Mesenchymal stem cell (in vitro differentiated cells and primary cell): ENCODE results near the gene C4A.
"Not testable (repeated sequence)": the region's sequence is repeated elsewhere in the genome, so short reads cannot be mapped to it uniquely, and the experiment has no call there.

Experiments used
- DNase-seq: peaks from one replicate; pipeline ENCODE4 v3.0.0-alpha.2; 2013
- H2AFZ ChIP-seq: one replicate; pipeline ENCODE4 v1.6.1; 2013; ENCODE audit warnings: low read depth, mild to moderate bottlenecking, control low read depth, inconsistent platforms, low read length, moderate library complexity
- H2AK5ac ChIP-seq: 2 replicates; pipeline ENCODE4 v1.6.1; 2013; ENCODE audit warnings: low read length, moderate library complexity, mild to moderate bottlenecking, inconsistent platforms; ENCODE audit not compliant: severe bottlenecking
- H2BK120ac ChIP-seq: one replicate; pipeline ENCODE4 v1.6.1; 2013; ENCODE audit warnings: low read depth, mild to moderate bottlenecking, inconsistent platforms, low read length, moderate library complexity
- H2BK12ac ChIP-seq, 2 experiments: one replicate each; pipeline ENCODE4 v1.6.1; 2013; ENCODE audit warnings: inconsistent platforms in 2 of 2, low read length in 2 of 2, mild to moderate bottlenecking in 2 of 2, moderate library complexity in 2 of 2, control low read depth in 1 of 2
- H2BK15ac ChIP-seq: one replicate; pipeline ENCODE4 v1.6.1; 2013; ENCODE audit warnings: mild to moderate bottlenecking, low read depth, inconsistent platforms; ENCODE audit not compliant: poor library complexity, severe bottlenecking
- H2BK5ac ChIP-seq: 2 replicates; pipeline ENCODE4 v1.6.1; 2013; ENCODE audit warnings: low read depth, mild to moderate bottlenecking, low read length, control low read depth, inconsistent platforms; ENCODE audit not compliant: poor library complexity, severe bottlenecking
- H3K14ac ChIP-seq, 2 experiments: one replicate each; pipeline ENCODE4 v1.6.1; 2013; ENCODE audit warnings: inconsistent platforms in 2 of 2, low read length in 2 of 2, control low read depth in 1 of 2, mild to moderate bottlenecking in 1 of 2, moderate library complexity in 1 of 2
- H3K18ac ChIP-seq, 2 experiments: one replicate each; pipeline ENCODE4 v1.6.1; 2013; ENCODE audit warnings: inconsistent platforms in 2 of 2, low read length in 2 of 2, control low read depth in 1 of 2, low read depth in 1 of 2, mild to moderate bottlenecking in 1 of 2
- H3K23ac ChIP-seq, 2 experiments: one replicate each; pipeline ENCODE4 v1.6.1; 2013; ENCODE audit warnings: inconsistent platforms in 2 of 2, low read length in 2 of 2, mild to moderate bottlenecking in 2 of 2, moderate library complexity in 2 of 2, control low read depth in 1 of 2
- H3K27ac ChIP-seq: 2 replicates; pipeline ENCODE4 v1.5.1; 2013; ENCODE audit warnings: mild to moderate bottlenecking, moderate library complexity, low read length, control low read depth, inconsistent platforms; ENCODE audit not compliant: poor library complexity, severe bottlenecking
- H3K27me3 ChIP-seq, 2 experiments: 2 replicates each; pipeline versions ENCODE4 v1.6.1 to v1.7.0; 2013; ENCODE audit warnings: low read length in 2 of 2, mild to moderate bottlenecking in 2 of 2, moderate library complexity in 2 of 2, control low read depth in 1 of 2, inconsistent platforms in 1 of 2; ENCODE audit not compliant: control insufficient read depth in 1 of 2, insufficient read depth in 1 of 2
- H3K36me3 ChIP-seq, 2 experiments: 2 replicates each; pipeline versions ENCODE4 v1.6.1 to v1.7.0; 2013; ENCODE audit warnings: low read length in 2 of 2, control low read depth in 1 of 2, inconsistent platforms in 1 of 2, low read depth in 1 of 2, mild to moderate bottlenecking in 1 of 2; ENCODE audit not compliant: insufficient read depth in 2 of 2, control insufficient read depth in 1 of 2
- H3K4ac ChIP-seq, 2 experiments: one replicate each; pipeline ENCODE4 v1.6.1; 2013; ENCODE audit warnings: inconsistent platforms in 2 of 2, low read length in 2 of 2, mild to moderate bottlenecking in 2 of 2, moderate library complexity in 2 of 2, control low read depth in 1 of 2, low read depth in 1 of 2
- H3K4me1 ChIP-seq: 2 replicates; pipeline ENCODE4 v1.6.1; 2013; ENCODE audit warnings: low read depth, low read length, control low read depth; ENCODE audit not compliant: control insufficient read depth, insufficient read depth
- H3K4me2 ChIP-seq: 2 replicates; pipeline ENCODE4 v1.6.1; 2013; ENCODE audit warnings: low read length, mild to moderate bottlenecking, inconsistent platforms; ENCODE audit not compliant: poor library complexity, severe bottlenecking
- H3K4me3 ChIP-seq, 2 experiments: 2 replicates each; pipeline versions ENCODE4 v1.5.1 to v1.7.0; 2013; ENCODE audit warnings: low read length in 2 of 2, mild to moderate bottlenecking in 2 of 2, control low read depth in 1 of 2, low read depth in 1 of 2; ENCODE audit not compliant: insufficient read depth in 1 of 2
- H3K79me1 ChIP-seq: replicated peaks from 2 replicates; pipeline ENCODE4 v1.6.1; 2013; ENCODE audit warnings: mild to moderate bottlenecking, control low read depth, low read length, inconsistent platforms; ENCODE audit not compliant: poor library complexity, severe bottlenecking
- H3K9ac ChIP-seq: 2 replicates; pipeline ENCODE4 v1.7.0; 2013; ENCODE audit warnings: mild to moderate bottlenecking, low read length, moderate library complexity
- H3K9me3 ChIP-seq: 2 replicates; pipeline ENCODE4 v1.7.0; 2013; ENCODE audit warnings: mild to moderate bottlenecking, low read length; ENCODE audit not compliant: control insufficient read depth
- H4K8ac ChIP-seq: one replicate; pipeline ENCODE4 v1.6.1; 2013; ENCODE audit warnings: inconsistent platforms, mild to moderate bottlenecking, low read length, moderate library complexity
- H4K91ac ChIP-seq: one replicate; pipeline ENCODE4 v1.6.1; 2013; ENCODE audit warnings: mild to moderate bottlenecking, low read length, inconsistent platforms
- WGBS: methylation state at CpG from one replicate; pipeline ENCODE4 v1.1.7; 2013; ENCODE audit warnings: mixed read lengths; 5-methylcytosine and 5-hydroxymethylcytosine counted together

Gene C4A

DNA sequence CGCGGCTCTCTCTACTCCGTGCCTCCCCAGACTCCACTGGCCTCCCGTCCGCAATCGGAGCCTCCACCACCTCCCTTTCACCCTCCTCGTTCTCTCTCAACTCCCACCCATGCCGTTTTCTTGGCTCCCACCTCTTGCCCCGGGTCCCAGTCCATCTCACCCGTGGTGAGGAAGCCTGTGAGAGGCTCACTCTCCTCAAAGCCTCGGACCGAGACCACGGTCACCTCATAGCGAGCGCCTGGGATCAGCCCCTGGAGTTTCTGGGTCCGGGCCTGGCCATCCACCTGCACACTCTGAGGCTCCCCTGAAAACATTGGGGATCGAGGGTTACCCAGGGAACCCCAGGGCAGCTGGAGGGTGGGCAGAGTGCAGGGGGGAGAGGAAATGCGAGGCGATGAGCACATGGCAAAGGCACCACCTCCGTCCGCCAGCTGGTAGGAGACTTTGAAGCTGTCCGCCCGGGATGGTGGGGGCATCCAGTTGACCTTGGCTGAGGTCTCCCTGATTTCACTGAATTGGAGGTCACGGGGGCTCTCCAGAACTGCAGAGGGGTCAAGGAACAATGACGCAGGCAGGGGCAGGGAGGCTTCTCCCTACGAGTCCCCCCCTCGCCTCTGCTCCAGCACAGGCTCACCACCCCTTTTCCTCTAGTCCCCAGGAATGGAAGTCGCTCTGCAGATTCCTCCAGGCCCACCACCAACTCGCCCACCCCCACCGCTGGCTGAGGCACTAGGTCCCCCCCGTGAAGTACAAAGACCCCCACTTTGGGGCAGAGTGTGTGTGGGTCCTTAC lies 61.9 kb downstream of the C4A start:
- DNase-seq, H3K18ac ChIP-seq, H3K4ac ChIP-seq, H2BK15ac ChIP-seq, H3K4me2 ChIP-seq, H4K8ac ChIP-seq, H3K14ac ChIP-seq, H3K79me1 ChIP-seq, H2BK5ac ChIP-seq, H3K9ac ChIP-seq, H2AFZ ChIP-seq, H2BK12ac ChIP-seq, H3K27ac ChIP-seq, H3K27me3 ChIP-seq, H3K9me3 ChIP-seq, H3K23ac ChIP-seq, H2BK120ac ChIP-seq, H2AK5ac ChIP-seq, H4K91ac ChIP-seq, H3K4me3 ChIP-seq: not testable (repeated sequence)
- H3K4me1 ChIP-seq = peaks cover 11% of the 10 kb centered on the region
- H3K36me3 ChIP-seq = peaks cover 3 to 15% of the 10 kb centered on the region in 2 experiments
- 95% methylated on average over 9 of the region's 31 CpGs for WGBS

DNA sequence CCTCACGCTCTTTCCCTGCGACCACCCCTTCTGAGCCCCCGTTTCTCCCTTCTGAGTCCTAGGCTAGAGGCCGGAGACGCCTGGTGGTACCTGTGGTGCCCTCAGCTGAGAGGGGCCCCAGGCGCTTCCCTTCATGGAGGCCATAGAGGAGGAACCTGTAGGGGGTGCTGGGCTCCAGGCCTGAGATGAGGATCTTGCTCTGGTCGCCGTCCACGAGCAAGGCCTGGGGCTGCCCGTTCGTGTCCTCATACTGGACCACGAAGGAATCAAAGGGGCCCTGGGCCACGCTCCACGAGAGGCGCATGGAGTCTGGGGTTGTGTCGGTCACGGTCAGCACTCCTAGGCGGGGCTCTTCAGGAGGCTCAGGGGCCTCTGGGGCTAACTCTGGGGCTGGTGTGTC lies 63.1 kb downstream of the C4A start:
- H3K4me2 ChIP-seq, H2BK5ac ChIP-seq, H4K91ac ChIP-seq, H3K18ac ChIP-seq, H3K27me3 ChIP-seq, H3K4ac ChIP-seq, H2AFZ ChIP-seq, H3K27ac ChIP-seq, H3K14ac ChIP-seq, H2AK5ac ChIP-seq, H3K9ac ChIP-seq, H3K79me1 ChIP-seq, H2BK15ac ChIP-seq, H2BK120ac ChIP-seq, DNase-seq, H2BK12ac ChIP-seq, H3K23ac ChIP-seq, H3K9me3 ChIP-seq, H3K4me3 ChIP-seq, H4K8ac ChIP-seq: not testable (repeated sequence)
- Histone ChIP-seq H3K4me1 (peaks cover 11% of the 10 kb centered on the region), H3K36me3 (peaks cover 3 to 25% of the 10 kb centered on the region in 2 experiments)
- 100% methylated on average over 1 of the region's 18 CpGs for WGBS

DNA sequence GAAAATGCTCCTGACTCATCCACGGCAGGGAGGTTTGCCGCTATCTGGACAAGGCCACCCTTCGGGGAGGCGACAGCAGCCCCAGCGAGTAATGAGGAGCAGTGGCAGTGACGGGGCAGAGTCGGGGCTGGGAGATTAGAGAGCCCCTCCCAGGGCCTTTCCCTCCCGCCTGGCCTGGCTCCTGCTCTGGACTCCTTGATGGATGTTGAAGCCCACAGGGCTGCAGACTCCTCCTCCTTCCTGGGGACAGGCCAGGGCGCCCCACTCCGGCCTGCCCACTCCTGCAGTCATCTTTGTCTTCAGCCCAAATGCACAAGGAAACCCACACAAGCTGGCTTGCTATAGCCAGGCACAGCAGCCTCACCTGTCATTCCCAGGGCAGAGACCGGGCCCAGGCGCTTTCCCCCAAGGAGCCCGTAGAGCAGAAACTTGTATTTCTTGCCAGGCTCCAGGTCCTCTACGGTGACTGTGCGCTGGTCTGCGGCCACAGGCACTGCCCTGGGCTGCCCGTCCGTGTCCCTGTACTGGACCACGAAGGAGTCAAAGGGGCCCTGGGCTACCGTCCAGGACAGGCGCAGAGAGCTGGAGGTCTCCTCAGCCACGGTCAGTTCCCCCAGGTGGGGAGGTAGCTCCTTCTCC lies 64.1 kb downstream of the C4A start:
- Histone ChIP-seq H4K8ac (no peak overlapping the region), H3K4me1 (peaks cover 11% of the 10 kb centered on the region), H3K14ac (no peak overlapping the region), H3K9me3 (no peaks in the 10 kb centered on the region), H2AK5ac (no peak overlapping the region), H3K4me3 (no peak overlapping the region), H3K36me3 (peaks cover 3 to 27% of the 10 kb centered on the region in 2 experiments), H3K4me2 (no peak overlapping the region), H3K4ac (no peak overlapping the region), H2BK120ac (no peak overlapping the region), H3K18ac (peak overlapping the region in 1 of 2 experiments; percentile 72), H2BK15ac (no peak overlapping the region), H2BK5ac (no peak overlapping the region), H3K23ac (no peak overlapping the region), H3K27me3 (peaks cover 0 to 9% of the 10 kb centered on the region in 2 experiments), H2AFZ (no peak overlapping the region), H3K79me1 (no peaks in the 10 kb centered on the region), H3K9ac (peak overlapping the region; percentile 83), H2BK12ac (peak overlapping the region in 1 of 2 experiments; percentile 46), H3K27ac (no peak overlapping the region), H4K91ac (no peak overlapping the region)
- DNase-seq = peak; percentile 28
- 86% methylated on average over 22 of the region's 22 CpGs for WGBS

DNA sequence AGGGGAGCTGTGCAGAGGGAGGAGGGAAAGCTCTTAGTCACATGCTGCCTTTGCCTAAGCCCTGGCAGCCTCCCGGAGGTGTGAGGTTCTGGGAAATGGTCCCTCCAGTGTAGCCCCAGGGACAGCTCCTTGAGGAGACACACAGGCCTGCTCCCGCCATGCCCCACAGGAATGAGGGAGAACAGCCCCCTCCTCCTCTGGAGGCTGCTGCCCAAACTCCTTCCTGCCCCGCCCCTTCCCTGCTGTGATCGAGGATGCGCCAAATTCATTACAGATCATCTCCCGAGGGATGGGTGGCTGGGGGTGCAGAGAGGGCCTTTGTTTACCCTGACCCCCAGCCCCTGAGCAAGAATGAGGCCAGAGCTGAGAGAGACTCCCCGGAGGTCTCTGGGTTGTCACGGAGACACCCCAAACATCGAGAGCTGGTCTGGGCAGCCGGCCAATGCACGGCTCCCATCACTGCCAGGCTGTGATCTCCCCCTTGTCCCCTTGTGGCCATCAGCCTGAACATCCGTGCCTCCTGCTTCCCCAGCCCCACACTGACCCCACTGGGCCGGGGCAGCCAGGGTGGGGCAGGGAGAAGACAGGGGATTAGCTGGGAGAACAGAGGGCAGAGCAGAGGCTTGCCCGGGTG lies 64.7 kb downstream of the C4A start:
- Histone ChIP-seq H3K9me3 (no peaks in the 10 kb centered on the region), H3K23ac (no peak overlapping the region), H4K91ac (peak overlapping the region; percentile 79), H2BK120ac (no peak overlapping the region), H2BK12ac (peak overlapping the region in 1 of 2 experiments; percentile 46), H3K79me1 (no peaks in the 10 kb centered on the region), H3K4me2 (no peak overlapping the region), H3K27ac (no peak overlapping the region), H4K8ac (peak overlapping the region; percentile 42), H3K4me3 (no peak overlapping the region), H2BK15ac (no peak overlapping the region), H3K18ac (peak overlapping the region; percentile 24 to 72), H2BK5ac (no peak overlapping the region), H3K14ac (peak overlapping the region in 1 of 2 experiments; percentile 45), H2AFZ (no peak overlapping the region), H3K4me1 (peaks cover 11% of the 10 kb centered on the region), H3K27me3 (peaks cover 0 to 14% of the 10 kb centered on the region in 2 experiments), H3K9ac (peak overlapping the region; percentile 83), H3K36me3 (peaks cover 3 to 33% of the 10 kb centered on the region in 2 experiments), H2AK5ac (no peak overlapping the region), H3K4ac (peak overlapping the region in 1 of 2 experiments; percentile 6)
- WGBS = 62% methylated on average over 13 of the region's 14 CpGs
- DNase-seq = peak; percentile 49
